T-helper 2 cell treated with Interferon-gamma antibody and Interleukin-4, amounts not matched to agents 5 μg/mL and 100 μg/mL, for 36 hours (primary cell): ENCODE results near the gene TBRG4.

Source experiments
- DNase-seq: peaks from one replicate; pipeline ENCODE4 v3.0.0; 2021; ENCODE audit warnings: low spot score
- H3K27ac Mint-ChIP-seq: one replicate; pipeline ENCODE4 v1.8.0; 2021; ENCODE audit warnings: mild to moderate bottlenecking, mixed read lengths
- H3K27me3 Mint-ChIP-seq: one replicate; pipeline ENCODE4 v1.8.0; 2021; ENCODE audit warnings: low read depth, mixed read lengths
- H3K36me3 Mint-ChIP-seq: one replicate; pipeline ENCODE4 v1.8.0; 2021; ENCODE audit warnings: low read depth, mixed read lengths
- H3K4me1 Mint-ChIP-seq: one replicate; pipeline ENCODE4 v1.8.0; 2021; ENCODE audit warnings: low read depth, mixed read lengths
- H3K4me3 Mint-ChIP-seq: one replicate; pipeline ENCODE4 v1.8.0; 2022; ENCODE audit warnings: mild to moderate bottlenecking, moderate library complexity, mixed read lengths
- H3K9me3 Mint-ChIP-seq: one replicate; pipeline ENCODE4 v1.8.0; 2021; ENCODE audit warnings: mixed read lengths

Gene TBRG4

DNA sequence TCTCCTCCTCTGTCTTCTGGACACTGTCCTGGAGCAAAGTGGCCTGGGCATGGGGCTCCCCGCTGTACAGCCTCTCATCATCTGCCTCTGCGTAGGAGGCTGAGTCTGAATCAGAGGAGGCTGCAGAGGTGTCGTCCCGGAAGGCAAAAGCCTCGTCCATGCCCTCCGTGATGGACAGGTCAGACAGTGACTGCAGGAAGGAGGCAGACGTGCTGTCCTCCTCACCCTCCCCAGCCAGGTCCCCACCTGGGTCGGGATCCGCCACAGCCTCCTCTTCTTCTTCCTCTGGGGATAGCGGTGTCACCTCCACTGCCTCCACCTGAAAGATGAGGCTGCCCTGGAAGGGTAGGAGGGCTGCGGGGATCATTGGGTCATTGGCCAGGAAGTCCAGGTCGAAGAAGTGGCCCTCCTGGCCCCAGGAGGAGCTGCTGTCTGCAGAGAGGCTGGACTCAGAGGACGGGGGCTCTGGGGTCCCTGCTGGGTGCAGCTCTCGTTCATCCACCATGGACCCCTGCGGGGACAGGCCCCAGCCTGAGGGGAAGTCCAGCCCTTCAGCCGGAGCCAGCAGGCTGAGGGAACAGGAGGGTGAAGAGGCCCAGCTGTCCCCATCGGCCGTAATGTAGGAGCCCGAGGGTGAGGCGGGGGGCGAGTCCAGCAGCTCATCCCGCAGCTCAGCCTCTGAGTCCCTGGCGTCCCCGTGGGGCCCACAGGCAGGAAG is 26.4 kb downstream of the TBRG4 start:
- Mint-ChIP-seq H3K9me3 (no peaks in the 10 kb centered on the region), H3K27ac (no peak overlapping the region), H3K36me3 (no peaks in the 10 kb centered on the region), H3K4me3 (no peak overlapping the region), H3K27me3 (peaks cover 14% of the 10 kb centered on the region), H3K4me1 (peaks cover 7% of the 10 kb centered on the region)
- no peak for DNase-seq

DNA sequence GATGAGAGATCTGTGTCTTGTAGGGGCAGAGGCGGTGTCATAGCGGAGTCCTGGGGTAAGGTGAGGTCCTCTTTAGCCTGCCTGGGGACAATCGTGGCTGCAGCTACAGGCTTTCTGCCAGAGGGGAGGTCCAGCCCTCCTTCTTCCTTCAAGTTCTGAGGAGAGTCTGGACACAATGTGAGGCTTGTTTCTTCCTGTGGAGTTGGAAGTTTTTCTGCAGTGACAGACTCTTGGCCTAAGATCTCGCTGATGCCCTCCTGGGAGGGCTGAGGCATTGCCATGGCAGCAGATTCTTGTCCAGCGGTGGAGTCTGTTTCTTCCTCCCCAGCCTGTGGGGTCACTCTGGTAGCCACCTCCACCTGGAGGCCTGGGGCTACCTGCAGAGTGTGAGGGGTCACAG is 27.2 kb downstream of the TBRG4 start:
- peaks cover 7% of the 10 kb centered on the region for H3K27me3 Mint-ChIP-seq
- peaks cover 4% of the 10 kb centered on the region for H3K4me1 Mint-ChIP-seq
- no peak overlapping the region for H3K4me3 Mint-ChIP-seq
- H3K9me3 Mint-ChIP-seq = no peaks in the 10 kb centered on the region
- no peak for DNase-seq
- no peak overlapping the region for H3K27ac Mint-ChIP-seq
- H3K36me3 Mint-ChIP-seq = no peaks in the 10 kb centered on the region

DNA sequence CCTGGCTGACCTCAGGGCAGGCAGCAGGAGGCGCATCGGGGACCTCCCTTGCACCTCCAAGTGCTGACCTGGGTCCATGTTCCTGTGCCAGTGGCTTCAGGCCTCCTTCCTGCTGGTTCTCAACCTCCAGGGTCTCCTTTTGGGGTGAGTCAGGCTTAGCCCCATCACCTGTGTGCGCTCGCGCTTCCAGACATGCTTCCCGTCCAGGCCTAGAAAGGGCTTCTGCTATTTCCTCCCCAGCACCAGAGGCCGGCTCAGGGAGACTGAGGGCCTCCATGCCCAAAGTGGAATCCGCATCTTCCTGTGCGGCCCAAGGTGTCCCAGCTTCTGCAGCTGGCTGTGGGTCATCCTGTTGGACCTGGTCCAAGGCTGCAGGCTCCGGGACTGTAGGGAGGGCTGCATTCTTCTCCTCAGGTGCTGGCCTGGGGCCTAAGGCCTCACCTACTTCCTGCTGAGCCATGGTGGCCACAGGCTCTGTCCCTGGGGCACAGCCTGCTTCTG is 28.6 kb downstream of the TBRG4 start:
- Mint-ChIP-seq H3K27me3 (peaks cover under 1% of the 10 kb centered on the region), H3K4me1 (peaks cover 1% of the 10 kb centered on the region), H3K36me3 (no peaks in the 10 kb centered on the region), H3K9me3 (no peaks in the 10 kb centered on the region), H3K4me3 (no peak overlapping the region), H3K27ac (no peak overlapping the region)
- DNase-seq = no peak

DNA sequence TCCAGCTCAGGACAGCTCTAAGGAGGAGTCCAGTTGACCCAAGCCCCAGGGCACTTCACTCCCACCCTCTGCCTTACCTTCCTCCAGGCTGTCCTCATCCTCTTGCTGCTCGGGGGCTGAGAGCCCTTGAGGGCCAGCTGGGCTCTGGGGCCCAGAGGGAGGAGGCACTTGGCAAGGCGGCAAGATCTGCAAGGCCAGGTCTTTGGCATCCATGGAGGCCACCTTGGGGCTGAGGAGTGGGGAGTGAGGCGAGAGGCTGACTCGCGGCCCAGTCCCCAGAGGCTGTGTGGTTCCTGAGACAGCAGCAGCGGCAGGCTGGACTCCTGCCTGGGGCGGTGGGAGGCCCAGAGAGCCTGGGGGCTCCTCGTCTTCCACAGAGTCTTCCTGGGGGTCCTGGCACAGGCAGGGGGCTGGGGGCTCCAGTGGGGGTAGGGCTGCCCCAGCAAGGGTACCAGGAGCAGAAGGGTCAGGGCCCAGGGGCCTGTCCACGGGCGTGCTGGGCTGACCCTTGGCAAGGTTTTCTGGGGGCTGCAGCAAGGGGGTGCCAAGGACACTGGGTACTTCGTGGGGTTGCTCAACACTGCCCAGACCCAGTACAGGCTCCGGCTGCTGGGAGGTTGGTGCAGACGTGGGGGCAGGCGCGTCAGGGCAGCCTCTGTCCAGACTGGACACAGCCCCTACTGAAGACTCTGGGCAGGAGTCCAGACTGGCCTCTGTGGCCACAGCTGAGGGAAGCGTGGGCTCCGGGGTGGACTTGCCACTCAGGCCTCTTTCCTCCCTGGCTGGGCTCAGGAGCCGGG is 29.3 kb downstream of the TBRG4 start:
- H3K36me3 Mint-ChIP-seq = no peaks in the 10 kb centered on the region
- H3K9me3 Mint-ChIP-seq = no peaks in the 10 kb centered on the region
- DNase-seq = no peak
- H3K27me3 Mint-ChIP-seq = no peaks in the 10 kb centered on the region
- no peak overlapping the region for H3K4me3 Mint-ChIP-seq
- H3K4me1 Mint-ChIP-seq = peaks cover 1% of the 10 kb centered on the region
- H3K27ac Mint-ChIP-seq = no peak overlapping the region

DNA sequence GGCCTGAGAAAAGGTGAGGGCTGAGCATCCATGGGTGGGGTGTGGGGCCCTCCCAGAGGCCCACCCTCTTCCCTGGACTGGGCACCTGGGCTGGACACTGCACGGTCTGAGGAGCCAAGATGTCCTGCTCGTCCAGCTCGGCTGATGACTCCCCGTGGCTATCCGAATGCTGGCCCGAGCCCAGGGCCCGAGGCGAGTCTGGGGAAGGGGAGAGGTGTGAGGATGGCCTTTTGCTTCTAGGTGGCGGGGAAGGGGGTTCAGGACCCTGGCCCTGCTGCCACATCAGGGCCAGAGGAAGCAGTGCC is 29.9 kb downstream of the TBRG4 start:
- Mint-ChIP-seq H3K4me1 (peaks cover 1% of the 10 kb centered on the region), H3K9me3 (no peaks in the 10 kb centered on the region), H3K27ac (no peak overlapping the region), H3K4me3 (no peak overlapping the region), H3K27me3 (no peaks in the 10 kb centered on the region), H3K36me3 (no peaks in the 10 kb centered on the region)
- no peak for DNase-seq

DNA sequence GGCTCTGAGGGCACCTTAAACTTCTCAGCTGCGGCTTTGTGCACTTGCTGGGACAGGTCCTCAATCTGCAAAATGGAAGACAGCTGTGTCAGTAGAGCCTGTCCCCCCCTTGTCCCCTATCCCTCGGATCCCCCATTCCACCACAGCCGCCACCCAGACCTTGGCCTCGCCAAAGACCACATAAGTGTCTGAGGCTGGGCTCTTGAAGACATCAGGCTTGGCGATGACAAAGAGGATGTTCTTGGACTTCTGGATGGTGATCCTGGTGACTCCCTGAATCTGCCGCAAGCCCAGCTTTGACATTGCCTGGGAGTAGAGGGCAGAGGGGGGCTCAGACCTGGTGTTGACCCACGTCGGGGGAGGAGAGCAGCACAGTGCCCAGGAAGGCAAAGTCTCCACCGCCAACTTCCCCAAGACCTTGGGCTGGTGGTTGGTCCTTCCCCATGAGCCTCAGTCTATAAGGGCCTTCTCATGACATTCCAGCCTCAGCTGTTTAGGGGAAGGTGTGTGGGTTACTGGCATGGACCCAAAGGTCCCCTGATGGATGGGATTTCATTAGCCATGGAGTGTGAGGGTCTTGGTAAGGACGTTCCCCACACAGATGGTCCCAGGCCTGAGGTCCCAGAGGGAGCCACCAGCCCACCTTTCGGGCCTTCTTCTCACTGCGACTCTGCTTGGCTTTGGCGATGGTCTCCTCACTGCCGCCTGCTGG is 30.4 kb downstream of the TBRG4 start:
- Mint-ChIP-seq H3K27me3 (no peaks in the 10 kb centered on the region), H3K27ac (peak overlapping the region; percentile 31)
- DNase-seq = no peak

DNA sequence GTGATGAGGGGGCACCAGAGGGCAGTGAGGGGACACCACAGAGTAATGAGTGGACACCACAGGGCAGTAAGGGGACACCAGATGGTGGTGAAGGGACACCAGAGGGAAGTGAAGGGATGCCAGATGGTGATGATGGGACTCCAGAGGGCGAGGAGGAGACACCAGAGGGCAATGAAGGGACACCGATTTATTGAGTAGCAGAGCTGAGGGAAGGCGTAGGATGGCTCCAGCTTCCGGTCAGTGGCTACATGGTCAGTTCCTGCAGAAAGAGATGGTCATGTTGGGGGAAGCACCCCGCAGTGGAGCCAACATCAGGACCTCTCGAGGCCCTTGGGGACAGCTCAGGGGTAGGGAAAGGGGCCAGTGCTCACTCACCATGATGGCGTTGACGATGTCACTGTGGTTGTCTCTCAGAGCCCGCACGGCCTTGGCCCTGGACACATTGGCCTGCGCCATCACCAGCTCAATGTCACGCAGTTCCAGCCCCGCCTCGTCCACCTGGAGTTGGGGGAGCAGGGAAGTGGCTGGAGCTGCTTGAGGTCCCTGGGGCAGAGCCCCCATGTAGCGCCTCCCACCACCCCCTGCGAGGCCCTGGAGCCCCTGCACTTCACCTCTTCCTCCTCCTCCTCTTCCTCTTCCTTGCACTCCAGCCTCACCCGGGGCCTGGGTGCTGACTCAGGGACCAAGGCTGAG is 31.1 kb downstream of the TBRG4 start:
- peaks cover 7% of the 10 kb centered on the region for H3K36me3 Mint-ChIP-seq
- no peak for DNase-seq

More for the DNA sequence above, 30.4 kb downstream of the TBRG4 start:
- no peak overlapping the region for H3K4me3 Mint-ChIP-seq
- peaks cover 1% of the 10 kb centered on the region for H3K4me1 Mint-ChIP-seq
- H3K36me3 Mint-ChIP-seq = peaks cover 3% of the 10 kb centered on the region
- H3K9me3 Mint-ChIP-seq = no peaks in the 10 kb centered on the region

DNA sequence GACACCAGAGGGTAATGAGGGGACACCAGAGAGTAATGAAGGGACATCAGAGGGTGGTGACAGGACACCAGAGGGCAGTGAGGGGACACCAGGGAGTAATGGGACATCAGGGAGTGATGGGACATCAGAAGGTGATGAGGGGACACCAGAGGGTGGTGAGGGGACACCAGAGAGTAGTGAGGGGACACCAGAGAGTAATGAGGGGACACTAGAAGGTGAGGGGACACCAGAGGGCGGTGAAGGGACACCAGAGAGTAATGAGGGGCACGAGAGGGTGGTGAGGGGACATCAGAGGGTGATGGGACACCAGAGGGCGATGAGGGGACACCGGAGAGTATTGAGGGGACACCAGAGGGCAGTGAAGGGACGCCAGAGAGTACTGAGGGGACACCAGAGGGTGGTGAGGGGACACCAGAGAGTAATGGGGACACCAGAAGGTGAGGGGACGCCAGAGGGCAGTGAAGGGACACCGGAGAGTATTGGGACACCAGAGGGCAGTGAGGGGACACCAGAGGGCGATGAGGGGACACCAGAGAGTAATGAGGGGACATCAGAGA is 33.3 kb downstream of the TBRG4 start:
- no peak for DNase-seq
- H3K4me1 Mint-ChIP-seq = peaks cover 1% of the 10 kb centered on the region
- H3K27ac Mint-ChIP-seq = peak overlapping the region; percentile 21
- H3K9me3 Mint-ChIP-seq = no peaks in the 10 kb centered on the region
- peaks cover 27% of the 10 kb centered on the region for H3K36me3 Mint-ChIP-seq
- H3K27me3 Mint-ChIP-seq = no peaks in the 10 kb centered on the region
- H3K4me3 Mint-ChIP-seq = no peak overlapping the region

More for the DNA sequence above, 31.1 kb downstream of the TBRG4 start:
- no peak overlapping the region for H3K4me3 Mint-ChIP-seq
- peak overlapping the region; percentile 10 for H3K27ac Mint-ChIP-seq
- H3K9me3 Mint-ChIP-seq = no peaks in the 10 kb centered on the region
- H3K27me3 Mint-ChIP-seq = no peaks in the 10 kb centered on the region
- H3K4me1 Mint-ChIP-seq = peaks cover 1% of the 10 kb centered on the region

DNA sequence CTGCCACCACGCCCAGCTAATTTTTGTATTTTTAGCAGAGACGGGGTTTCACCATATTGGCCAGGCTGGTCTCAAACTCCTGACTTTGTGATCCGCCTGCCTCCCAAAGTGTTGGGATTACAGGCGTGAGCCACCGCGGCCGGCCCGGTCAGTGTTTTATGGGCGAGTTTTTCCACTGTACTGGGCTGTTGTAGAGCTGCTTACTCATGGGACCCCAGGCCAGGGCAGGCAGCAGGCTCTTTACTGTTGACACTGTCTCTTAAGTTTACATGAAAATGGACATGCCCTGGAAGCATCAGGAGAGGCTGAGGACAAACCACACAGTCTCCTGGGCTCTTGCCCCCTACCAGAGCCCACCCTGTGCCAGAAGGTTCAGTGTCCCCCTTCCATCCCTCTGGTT is 33.9 kb downstream of the TBRG4 start:
- Mint-ChIP-seq H3K4me3 (no peak overlapping the region), H3K9me3 (no peaks in the 10 kb centered on the region), H3K36me3 (peaks cover 33% of the 10 kb centered on the region), H3K4me1 (peaks cover 1% of the 10 kb centered on the region), H3K27ac (no peak overlapping the region), H3K27me3 (no peaks in the 10 kb centered on the region)
- no peak for DNase-seq

DNA sequence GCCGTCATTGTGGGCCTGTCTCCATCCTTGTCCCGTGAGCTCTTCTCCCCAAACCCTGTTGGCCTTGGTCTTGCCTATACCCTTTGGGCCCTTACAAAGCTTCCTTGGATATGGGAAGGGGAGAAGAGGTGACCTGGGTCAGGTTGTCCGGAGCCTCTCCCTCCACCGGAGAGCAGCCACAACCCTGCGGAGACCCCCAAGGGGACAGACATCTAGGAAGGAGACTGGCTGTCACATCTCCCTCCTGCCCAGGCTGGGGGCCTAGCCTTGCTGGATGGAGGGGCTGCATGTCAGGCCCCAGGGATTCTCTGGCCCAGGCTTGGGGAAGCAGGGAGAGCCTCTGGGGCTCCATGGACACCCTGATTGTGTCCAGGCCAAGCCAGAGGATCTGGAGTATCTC is 34.6 kb downstream of the TBRG4 start:
- no peaks in the 10 kb centered on the region for H3K9me3 Mint-ChIP-seq
- no peaks in the 10 kb centered on the region for H3K27me3 Mint-ChIP-seq
- no peak overlapping the region for H3K4me3 Mint-ChIP-seq
- H3K27ac Mint-ChIP-seq = no peak overlapping the region
- DNase-seq = no peak
- H3K36me3 Mint-ChIP-seq = peaks cover 36% of the 10 kb centered on the region
- H3K4me1 Mint-ChIP-seq = peaks cover 1% of the 10 kb centered on the region

DNA sequence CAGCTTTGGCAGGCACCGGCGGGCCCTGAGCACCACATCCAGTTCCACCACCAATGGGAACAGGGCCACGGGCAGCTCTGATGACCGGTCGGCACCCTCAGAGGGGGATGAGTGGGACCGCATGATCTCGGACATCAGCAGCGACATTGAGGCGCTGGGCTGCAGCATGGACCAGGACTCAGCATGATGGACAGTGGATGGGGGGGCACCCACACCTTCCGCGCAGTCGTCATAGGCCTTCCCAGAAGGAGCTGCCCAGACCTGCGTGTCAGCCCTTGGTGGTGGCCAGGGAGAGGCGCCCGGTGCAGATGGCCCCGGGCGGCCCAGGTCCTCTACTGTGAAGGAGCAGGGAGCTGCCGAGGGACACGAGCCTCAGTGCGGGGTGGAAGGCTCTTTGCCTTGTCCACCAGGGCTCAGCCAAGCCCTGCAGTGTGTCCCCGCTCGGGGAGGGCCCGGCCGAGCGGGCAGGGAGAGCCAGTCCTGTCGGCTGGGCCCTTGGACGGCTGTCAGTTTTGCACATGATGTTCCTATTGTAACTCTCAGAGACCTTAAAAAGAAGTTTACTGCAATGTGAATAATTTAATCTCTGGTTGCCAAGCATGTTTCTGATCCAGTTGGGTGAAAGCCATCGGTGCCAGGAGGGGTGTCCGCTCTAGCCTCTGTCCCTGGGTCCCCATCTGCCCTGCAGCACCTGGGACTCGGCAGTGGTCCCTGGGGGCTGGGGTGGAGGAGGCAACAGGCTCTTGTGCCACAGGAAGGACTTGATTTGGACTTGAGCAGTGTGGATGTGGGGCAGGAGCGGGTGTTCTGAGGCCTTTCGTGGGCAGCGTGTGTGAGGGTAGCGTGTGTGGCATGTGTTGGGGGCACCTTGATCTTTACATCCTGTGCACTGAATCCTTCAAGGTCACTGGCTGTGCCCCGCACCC is 35.4 kb downstream of the TBRG4 start:
- peaks cover 43% of the 10 kb centered on the region for H3K36me3 Mint-ChIP-seq
- H3K27me3 Mint-ChIP-seq = no peaks in the 10 kb centered on the region
- H3K9me3 Mint-ChIP-seq = no peaks in the 10 kb centered on the region
- H3K4me3 Mint-ChIP-seq = no peak overlapping the region
- DNase-seq = no peak
- H3K27ac Mint-ChIP-seq = no peak overlapping the region
- H3K4me1 Mint-ChIP-seq = peaks cover 1% of the 10 kb centered on the region

DNA sequence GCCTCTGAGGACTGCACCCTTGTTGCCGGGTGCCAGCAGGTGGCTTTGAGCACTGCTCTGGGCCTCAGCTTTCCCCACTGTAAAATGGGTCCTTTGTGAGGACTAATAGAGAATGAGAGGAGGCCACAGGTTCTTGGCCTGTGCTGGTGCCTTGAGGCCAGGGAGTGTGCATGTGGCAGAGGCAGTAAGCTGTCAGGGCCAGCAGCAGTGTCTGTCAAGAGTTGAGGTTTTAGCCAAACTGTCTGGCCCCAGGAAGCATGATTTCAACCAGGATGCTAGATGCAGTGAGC is 36.2 kb downstream of the TBRG4 start:
- H3K27ac Mint-ChIP-seq = peak overlapping the region; percentile 26
- no peaks in the 10 kb centered on the region for H3K9me3 Mint-ChIP-seq
- no peaks in the 10 kb centered on the region for H3K4me1 Mint-ChIP-seq
- no peak for DNase-seq
- no peaks in the 10 kb centered on the region for H3K27me3 Mint-ChIP-seq
- peaks cover 45% of the 10 kb centered on the region for H3K36me3 Mint-ChIP-seq
- H3K4me3 Mint-ChIP-seq = no peak overlapping the region
